Dendritic cell treated with granulocyte-macrophage colony-stimulating factor and Interleukin-4, amounts not matched to agents 40 ng/mL and 50 ng/mL, for 4 days (primary cell): ENCODE measurements around the gene TMEM50B.
"Not testable (repeated sequence)": the region's sequence is repeated elsewhere in the genome, so short reads cannot be mapped to it uniquely, and the experiment has no call there.

ENCODE experiments used
- H3K27ac Mint-ChIP-seq: one replicate; pipeline ENCODE4 v1.8.0; 2022; ENCODE audit warnings: mild to moderate bottlenecking, mixed read lengths
- H3K27me3 Mint-ChIP-seq: one replicate; pipeline ENCODE4 v1.8.0; 2022; ENCODE audit warnings: mild to moderate bottlenecking, mixed read lengths
- H3K36me3 Mint-ChIP-seq: one replicate; pipeline ENCODE4 v1.8.0; 2022; ENCODE audit warnings: low read depth, mixed read lengths
- H3K4me1 Mint-ChIP-seq: one replicate; pipeline ENCODE4 v1.8.0; 2022; ENCODE audit warnings: low read depth, mixed read lengths
- H3K4me3 Mint-ChIP-seq: one replicate; pipeline ENCODE4 v1.8.0; 2022; ENCODE audit warnings: mild to moderate bottlenecking, moderate library complexity, mixed read lengths
- H3K9me3 Mint-ChIP-seq: one replicate; pipeline ENCODE4 v1.8.0; 2022; ENCODE audit warnings: mixed read lengths
- intact Hi-C: fragments of 100-400 bp; cut with micrococcal nuclease; formaldehyde crosslinking; loops from one replicate; pipeline ENCODE4 v1.15.0; 2022

The TMEM50B gene

DNA sequence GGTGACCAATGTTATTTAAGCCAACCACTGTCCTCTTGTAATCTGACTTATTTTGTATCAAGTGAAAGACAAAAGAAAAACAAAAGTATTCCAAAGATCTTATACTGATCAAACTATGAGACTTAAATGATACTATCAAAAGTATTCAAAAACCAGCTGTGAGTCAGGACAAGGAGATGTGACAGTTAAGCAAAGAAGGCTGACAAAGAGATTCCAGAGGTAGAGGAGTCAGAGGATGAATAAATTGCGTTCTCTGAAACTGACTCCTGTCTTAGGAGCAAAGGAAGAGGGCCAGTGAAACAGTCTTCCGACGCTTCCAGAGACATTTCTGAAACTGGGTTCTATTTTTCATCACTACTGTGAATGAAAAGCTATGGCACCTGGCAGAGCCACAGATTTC, 20.9 kb downstream of the TMEM50B start:
- Mint-ChIP-seq H3K9me3 (no peaks in the 10 kb centered on the region), H3K36me3 (peaks cover 45% of the 10 kb centered on the region), H3K4me3 (no peak overlapping the region), H3K4me1 (no peaks in the 10 kb centered on the region), H3K27ac (no peak overlapping the region), H3K27me3 (no peaks in the 10 kb centered on the region)
- intact Hi-C loops = no loop called here

DNA sequence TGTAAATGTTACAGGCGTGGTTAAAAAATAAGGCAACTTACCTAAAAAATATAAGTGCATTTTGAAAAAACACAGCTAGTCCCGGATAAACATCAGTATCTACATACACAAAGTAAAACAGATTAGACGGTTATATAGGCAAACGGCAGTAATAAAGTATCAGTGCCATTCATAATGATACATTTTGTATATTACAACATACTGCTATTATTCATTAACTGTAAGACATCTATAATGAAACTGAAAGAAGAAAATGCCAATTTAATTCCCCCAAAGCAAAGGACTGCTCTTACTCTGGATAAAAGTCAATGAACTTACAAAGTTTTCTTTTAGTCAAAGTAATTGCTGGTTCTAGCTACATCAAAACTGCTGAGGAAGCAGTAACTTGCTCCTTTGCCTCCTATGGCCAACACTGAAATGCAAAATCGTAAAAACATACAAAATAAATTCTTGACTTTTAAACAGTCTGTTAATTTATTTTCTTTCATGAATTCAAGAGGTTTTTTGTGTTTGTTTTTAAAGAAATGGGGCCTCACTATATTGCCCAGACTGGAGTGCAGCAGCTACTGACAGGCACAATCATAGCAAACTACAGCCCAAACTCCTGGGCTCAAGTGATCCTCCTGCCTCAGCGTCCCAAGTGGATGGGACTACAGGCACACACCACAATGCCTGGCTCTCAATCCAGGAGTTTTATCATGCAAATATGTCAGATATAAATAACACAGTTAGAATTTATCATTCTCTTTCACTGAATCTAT, 23.9 kb downstream of the TMEM50B start:
- Mint-ChIP-seq H3K27ac (no peak overlapping the region), H3K4me3 (no peak overlapping the region), H3K36me3 (peaks cover 54% of the 10 kb centered on the region), H3K27me3 (no peaks in the 10 kb centered on the region), H3K4me1 (no peaks in the 10 kb centered on the region), H3K9me3 (no peaks in the 10 kb centered on the region)
- intact Hi-C loops = no loop called here

DNA sequence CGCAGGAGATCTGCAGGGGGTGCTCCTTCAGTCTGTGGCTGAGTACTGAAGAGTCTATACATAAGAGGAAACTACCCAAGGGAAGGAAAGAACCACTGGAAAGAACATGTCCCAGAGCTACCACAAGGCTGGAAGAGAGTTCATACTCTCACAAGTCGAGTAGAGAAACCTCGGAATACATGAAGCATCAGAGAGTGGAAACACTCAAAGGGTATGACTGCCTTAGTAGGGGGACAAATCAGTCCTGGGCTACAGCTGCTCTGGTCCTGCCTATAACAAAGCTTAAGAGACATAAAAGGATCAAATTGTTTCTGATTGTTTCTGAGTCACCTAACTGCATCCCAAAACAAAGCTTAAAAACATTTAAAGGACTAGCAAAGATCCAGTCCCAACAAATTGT, 27.4 kb downstream of the TMEM50B start:
- intact Hi-C loops = no loop called here
- Mint-ChIP-seq H3K4me3 (no peak overlapping the region), H3K27me3 (no peaks in the 10 kb centered on the region), H3K27ac (no peak overlapping the region), H3K9me3 (no peaks in the 10 kb centered on the region), H3K4me1 (no peaks in the 10 kb centered on the region), H3K36me3 (peaks cover 43% of the 10 kb centered on the region)

DNA sequence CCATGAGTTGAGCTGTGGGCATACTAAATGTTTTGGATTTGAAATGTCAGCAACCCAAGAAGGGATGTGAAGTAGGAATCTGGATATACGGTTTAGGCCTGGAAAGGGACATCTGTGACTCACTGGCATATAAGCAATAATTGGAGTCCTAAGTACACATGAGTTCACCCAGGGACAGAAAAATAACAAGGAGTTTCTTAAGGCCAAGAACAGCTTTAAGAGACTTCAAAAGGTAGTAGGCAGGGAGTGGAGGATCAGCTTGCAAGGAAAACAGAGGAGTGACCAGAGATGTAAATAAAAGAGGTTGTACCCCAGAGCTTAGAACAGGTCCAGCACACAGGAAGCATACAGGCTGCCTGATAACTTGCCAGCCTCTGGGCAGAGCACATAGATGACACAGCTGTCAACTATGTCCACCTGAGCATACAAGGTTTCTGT, 28.1 kb downstream of the TMEM50B start:
- H3K36me3 Mint-ChIP-seq = peaks cover 41% of the 10 kb centered on the region
- H3K4me3 Mint-ChIP-seq = no peak overlapping the region
- intact Hi-C loops = no loop called here
- no peaks in the 10 kb centered on the region for H3K27me3 Mint-ChIP-seq
- no peak overlapping the region for H3K27ac Mint-ChIP-seq
- H3K4me1 Mint-ChIP-seq = no peaks in the 10 kb centered on the region
- H3K9me3 Mint-ChIP-seq = no peaks in the 10 kb centered on the region

DNA sequence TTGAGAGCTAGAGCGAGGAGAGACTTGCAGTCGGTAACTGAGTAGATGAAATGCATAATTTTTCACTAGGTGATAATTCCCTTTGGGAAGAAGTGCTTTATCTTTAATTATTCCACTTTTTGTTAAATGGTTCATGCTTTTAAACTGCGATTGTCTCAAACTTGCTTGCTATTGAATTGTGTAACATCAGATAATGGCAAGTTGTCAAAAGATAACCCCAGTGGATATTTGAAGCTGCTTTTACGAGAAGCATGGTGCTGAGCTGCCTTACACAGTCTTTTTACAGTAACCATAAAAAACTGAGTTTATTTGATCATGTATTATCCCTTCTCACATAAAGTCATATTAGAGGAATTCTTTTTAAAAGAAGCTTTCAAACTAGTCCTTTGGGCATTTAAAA, 30.2 kb downstream of the TMEM50B start:
- Mint-ChIP-seq H3K9me3 (no peaks in the 10 kb centered on the region), H3K27me3 (no peaks in the 10 kb centered on the region), H3K36me3 (peaks cover 46% of the 10 kb centered on the region), H3K27ac (no peak overlapping the region), H3K4me3 (no peak overlapping the region), H3K4me1 (peaks cover 5% of the 10 kb centered on the region)
- intact Hi-C loops = loop anchor here (10.0 kb wide), 2 partner anchors 205 to 455 kb away; no protein-coding TSS in a partner anchor

DNA sequence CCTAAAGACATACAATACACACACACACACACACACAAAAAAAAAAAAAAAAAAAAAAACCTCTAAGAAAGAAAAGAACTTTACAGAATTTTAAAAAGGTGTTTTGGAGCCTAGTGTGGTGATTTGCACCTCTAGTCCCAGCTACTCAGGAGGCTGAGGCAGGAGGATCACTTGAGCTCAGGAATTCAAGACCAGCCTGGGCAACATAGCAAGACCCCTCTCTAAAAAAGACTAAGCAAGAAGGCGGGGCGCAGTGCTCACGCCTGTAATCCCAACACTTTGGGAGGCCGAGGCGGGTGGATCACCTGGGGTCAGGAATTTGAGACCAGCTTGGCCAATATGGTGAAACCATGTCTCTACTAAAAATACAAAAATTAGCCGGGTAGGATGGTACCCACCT, 33.2 kb downstream of the TMEM50B start:
- H3K36me3 Mint-ChIP-seq = peaks cover 41% of the 10 kb centered on the region
- intact Hi-C loops = loop anchor here (10.0 kb wide), 2 partner anchors 202 to 452 kb away; no protein-coding TSS in a partner anchor
- H3K27ac Mint-ChIP-seq = not testable (repeated sequence)

DNA sequence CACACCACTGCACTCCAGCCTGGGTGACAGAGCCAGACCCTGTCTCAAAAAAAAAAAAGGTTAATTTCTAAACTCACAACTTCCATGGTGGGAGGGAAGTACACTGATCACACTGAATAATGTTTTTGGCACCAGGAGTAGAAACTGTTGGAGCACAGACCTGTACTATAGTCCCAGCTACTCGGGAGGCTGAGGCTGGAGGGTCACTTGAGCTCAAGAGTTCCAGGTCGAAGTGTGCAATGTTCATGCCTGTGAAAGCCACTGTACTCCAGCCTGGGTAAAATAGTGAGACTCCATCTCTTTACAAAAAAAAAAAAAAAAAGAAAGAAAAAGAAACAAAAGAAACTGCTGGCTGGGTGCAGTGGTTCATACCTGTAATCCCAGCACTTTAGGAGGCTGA, 35.3 kb downstream of the TMEM50B start:
- no peaks in the 10 kb centered on the region for H3K9me3 Mint-ChIP-seq
- intact Hi-C loops = loop anchor here (2.0 to 10.0 kb wide), 3 partner anchors 200 to 450 kb away; no protein-coding TSS in a partner anchor
- peak overlapping the region; percentile 42 for H3K27ac Mint-ChIP-seq
- H3K36me3 Mint-ChIP-seq = peaks cover 41% of the 10 kb centered on the region
- H3K27me3 Mint-ChIP-seq = no peaks in the 10 kb centered on the region
- H3K4me3 Mint-ChIP-seq = no peak overlapping the region
- peaks cover 30% of the 10 kb centered on the region for H3K4me1 Mint-ChIP-seq

More for the DNA sequence above, 33.2 kb downstream of the TMEM50B start:
- not testable (repeated sequence) for H3K9me3 Mint-ChIP-seq, H3K4me3 Mint-ChIP-seq, H3K27me3 Mint-ChIP-seq
- H3K4me1 Mint-ChIP-seq = peaks cover 19% of the 10 kb centered on the region

DNA sequence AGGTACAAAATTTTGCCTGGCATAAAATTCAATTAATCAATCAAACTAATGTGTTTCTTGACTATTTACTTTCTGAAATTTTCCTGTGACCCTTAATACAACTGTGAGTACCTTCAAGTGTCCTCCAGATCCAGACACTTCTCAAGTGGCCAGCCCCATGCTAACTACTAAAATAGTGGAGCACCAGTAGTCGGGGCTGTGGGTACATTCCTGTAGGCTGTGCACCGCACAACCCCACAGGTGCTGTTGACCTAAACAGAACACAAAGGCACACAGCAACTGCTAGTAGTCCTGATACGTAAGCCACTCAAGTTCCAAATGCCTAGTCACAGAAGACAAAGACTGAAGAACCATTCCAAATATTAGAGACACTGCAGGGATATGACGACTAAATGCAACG, 36.6 kb downstream of the TMEM50B start:
- peaks cover 39% of the 10 kb centered on the region for H3K36me3 Mint-ChIP-seq

DNA sequence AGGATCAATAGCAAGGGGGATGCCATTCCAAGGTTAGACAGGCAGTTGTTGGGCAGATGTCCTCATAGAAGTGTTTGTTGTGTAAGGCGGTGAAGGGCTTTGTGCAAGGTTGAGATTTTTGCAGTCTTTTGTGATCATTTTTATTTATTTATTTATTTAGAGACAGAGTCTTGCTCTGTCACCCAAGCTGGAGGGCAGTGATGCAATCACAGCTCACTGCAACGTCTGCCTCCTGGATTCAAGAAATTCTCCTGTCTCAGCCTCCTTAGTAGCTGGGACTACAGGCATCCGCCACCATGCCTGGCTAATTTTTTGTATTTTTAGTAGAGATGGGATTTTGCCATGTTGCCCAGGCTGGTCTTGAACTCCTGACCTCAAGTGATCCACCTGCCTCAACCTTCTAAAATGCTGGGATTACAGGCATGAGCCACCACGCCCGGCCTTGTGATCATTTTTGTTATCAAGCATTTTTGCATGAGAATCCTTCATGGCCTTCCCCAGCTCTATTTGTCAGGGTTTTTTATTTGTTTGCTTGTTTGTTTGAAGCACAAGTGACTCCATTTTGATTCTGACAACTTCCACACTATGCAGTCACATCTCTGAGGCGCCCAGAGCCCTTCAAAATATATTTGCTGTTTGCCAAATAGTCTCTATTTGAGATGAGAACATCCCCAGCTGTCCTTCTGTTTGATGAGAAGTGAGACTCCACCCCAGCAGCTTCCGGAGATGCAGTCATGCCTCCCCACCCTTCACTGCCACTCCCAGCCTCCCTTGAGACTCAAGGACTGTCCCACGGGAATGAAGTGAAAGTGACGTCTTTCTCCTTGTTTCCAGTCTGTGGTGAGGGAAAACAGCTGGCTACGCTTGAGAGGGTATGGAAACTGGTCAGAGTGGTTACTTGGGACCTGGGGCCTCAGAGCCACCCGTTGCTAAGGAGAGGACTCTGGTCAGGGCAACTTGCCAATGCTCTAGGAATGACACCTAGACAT, 38.0 kb downstream of the TMEM50B start:
- peak overlapping the region; percentile 26 for H3K4me3 Mint-ChIP-seq
- H3K27me3 Mint-ChIP-seq = no peaks in the 10 kb centered on the region
- peaks cover 38% of the 10 kb centered on the region for H3K4me1 Mint-ChIP-seq
- intact Hi-C loops = loop anchor here (10.0 kb wide), 2 partner anchors 197 to 447 kb away; no protein-coding TSS in a partner anchor
- no peaks in the 10 kb centered on the region for H3K9me3 Mint-ChIP-seq
- peaks cover 48% of the 10 kb centered on the region for H3K36me3 Mint-ChIP-seq
- H3K27ac Mint-ChIP-seq = peak overlapping the region; percentile 66

More for the DNA sequence above, 36.6 kb downstream of the TMEM50B start:
- H3K27ac Mint-ChIP-seq = peak overlapping the region; percentile 42
- no peaks in the 10 kb centered on the region for H3K9me3 Mint-ChIP-seq
- H3K4me3 Mint-ChIP-seq = no peak overlapping the region
- peaks cover 36% of the 10 kb centered on the region for H3K4me1 Mint-ChIP-seq
- intact Hi-C loops = loop anchor here (10.0 kb wide), 2 partner anchors 198 to 448 kb away; no protein-coding TSS in a partner anchor
- no peaks in the 10 kb centered on the region for H3K27me3 Mint-ChIP-seq

DNA sequence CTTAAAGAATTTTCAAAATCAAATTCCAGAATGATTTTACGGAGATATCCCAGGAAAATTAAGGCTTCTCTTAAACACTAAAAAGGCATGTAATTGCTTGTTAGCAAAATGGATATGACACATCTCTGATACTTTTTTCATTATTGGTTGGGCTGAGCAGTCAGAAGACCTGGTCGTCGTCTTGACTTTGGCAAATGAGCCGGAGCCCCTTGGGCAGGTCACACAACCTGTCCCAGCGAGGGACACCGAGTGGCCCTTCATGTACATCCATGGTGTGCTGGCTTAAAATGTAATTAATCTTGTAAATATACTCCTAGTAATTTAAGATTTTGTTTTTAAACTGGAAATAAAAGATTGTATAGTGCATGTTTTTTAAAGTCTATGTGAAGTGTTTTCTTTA, 42.6 kb downstream of the TMEM50B start:
- H3K36me3 Mint-ChIP-seq = peaks cover 70% of the 10 kb centered on the region
- no peaks in the 10 kb centered on the region for H3K27me3 Mint-ChIP-seq
- H3K9me3 Mint-ChIP-seq = no peaks in the 10 kb centered on the region
- H3K4me1 Mint-ChIP-seq = peaks cover 60% of the 10 kb centered on the region
- H3K27ac Mint-ChIP-seq = peak overlapping the region; percentile 39
- H3K4me3 Mint-ChIP-seq = no peak overlapping the region
- intact Hi-C loops = no loop called here

DNA sequence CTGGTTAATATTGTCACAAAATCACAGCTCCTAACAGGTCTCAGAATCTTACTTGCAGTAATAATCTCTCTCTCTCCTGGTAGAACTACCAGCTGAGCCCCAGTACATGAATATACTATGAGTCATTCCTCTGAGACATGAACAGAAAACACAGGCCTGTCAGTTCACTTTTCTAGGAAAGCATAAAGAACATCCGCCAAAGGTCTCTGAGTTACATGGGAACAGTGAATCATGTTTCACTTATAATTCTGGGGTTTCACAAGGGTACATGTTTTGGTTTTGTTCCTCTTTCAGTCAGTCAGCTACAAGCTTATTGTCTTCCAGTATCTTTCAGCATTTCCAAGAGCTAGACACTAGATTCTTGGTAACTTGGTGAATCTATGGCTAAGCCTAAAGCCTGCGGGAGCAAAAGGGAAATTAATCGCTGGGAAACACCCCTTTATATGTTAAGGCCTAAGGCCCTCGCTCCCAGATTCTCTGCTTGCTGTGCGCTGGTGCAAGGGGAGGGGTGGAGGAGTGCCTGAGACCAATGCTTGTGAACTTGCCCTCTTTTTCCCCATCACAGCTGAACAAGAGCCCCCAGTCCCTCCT, 44.9 kb downstream of the TMEM50B start:
- peaks cover 58% of the 10 kb centered on the region for H3K4me1 Mint-ChIP-seq
- intact Hi-C loops = no loop called here
- peak overlapping the region; percentile 57 for H3K4me3 Mint-ChIP-seq
- peak overlapping the region; percentile 98 for H3K27ac Mint-ChIP-seq
- H3K36me3 Mint-ChIP-seq = peaks cover 93% of the 10 kb centered on the region
- H3K27me3 Mint-ChIP-seq = no peaks in the 10 kb centered on the region
- H3K9me3 Mint-ChIP-seq = no peaks in the 10 kb centered on the region

DNA sequence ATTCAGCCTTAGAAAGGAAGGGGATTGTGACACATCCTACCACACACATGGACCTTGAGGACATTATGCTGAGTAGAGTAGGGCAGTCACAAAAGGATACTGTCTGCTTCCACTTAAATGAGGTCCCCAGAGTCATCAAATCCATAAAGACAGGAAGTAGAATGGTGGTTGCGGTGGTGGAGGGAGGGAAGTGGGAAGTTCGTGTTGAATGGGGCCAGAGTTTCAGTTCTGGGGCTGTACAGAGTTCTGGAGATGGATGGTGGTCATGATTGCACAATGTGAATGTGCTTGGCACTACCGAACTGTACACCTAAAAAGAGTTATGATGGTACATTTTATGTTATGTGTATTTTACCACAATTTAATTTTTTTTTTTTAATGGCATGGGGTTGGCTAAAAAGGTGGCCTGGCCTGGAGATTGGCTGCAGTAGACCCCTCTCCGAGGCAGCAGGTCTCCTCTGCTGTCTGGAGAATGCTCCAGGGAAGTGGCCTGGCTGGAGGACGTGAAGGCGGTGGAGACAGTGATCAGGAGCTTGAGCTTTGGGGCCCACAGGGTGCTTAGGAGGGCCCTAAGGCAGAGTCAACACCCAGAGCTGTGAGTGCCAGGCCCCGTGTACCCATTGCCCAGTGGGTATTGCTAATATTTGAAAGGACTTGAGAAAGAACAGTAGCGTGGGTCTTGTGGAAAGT, 46.2 kb downstream of the TMEM50B start:
- Mint-ChIP-seq H3K27ac (peak overlapping the region; percentile 98), H3K27me3 (no peaks in the 10 kb centered on the region), H3K4me1 (peaks cover 62% of the 10 kb centered on the region), H3K36me3 (peaks cover 98% of the 10 kb centered on the region), H3K9me3 (no peaks in the 10 kb centered on the region), H3K4me3 (peak overlapping the region; percentile 64)
- intact Hi-C loops = loop anchor here (1.0 kb wide), 1 partner anchor 32 kb away; no protein-coding TSS in a partner anchor

DNA sequence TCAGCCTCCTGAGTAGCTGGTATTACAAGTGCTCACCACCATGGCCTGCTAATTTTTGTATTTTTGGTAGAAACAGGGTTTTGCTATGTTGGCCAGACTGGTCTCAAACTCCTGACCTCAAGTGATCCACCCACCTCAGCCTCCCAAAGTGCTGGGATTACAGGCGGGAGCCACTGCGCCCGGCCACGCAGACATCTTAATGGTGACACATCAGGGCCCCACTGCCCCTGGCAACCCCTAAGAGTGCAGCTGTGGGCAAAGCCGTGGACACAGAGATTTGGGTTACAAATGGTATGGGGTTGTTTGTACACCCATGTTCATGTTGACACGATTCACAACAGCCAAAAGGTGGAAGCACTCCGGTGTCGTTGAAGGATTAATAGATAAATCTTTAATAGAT, 46.8 kb downstream of the TMEM50B start:
- Mint-ChIP-seq H3K9me3 (no peaks in the 10 kb centered on the region), H3K36me3 (peaks cover 98% of the 10 kb centered on the region), H3K27ac (peak overlapping the region; percentile 98), H3K4me3 (peak overlapping the region; percentile 4), H3K27me3 (no peaks in the 10 kb centered on the region), H3K4me1 (peaks cover 65% of the 10 kb centered on the region)
- intact Hi-C loops = loop anchor here (1.0 kb wide), 1 partner anchor 32 kb away; no protein-coding TSS in a partner anchor
